Activated T-cell treated with anti-CD3 and anti-CD28 coated beads for 48 hours (primary cell): Measurements from ENCODE around the gene OTULINL.
"Not testable (repeated sequence)": the region's sequence is repeated elsewhere in the genome, so short reads cannot be mapped to it uniquely, and the experiment has no call there.

ENCODE experiments used
- DNase-seq: peaks from one replicate; pipeline ENCODE4 v3.0.0-alpha.2; 2020; ENCODE audit warnings: low read depth

The OTULINL gene

GRCh38 chr5:14581106-14581890 is at the start of gene OTULINL:
OTULINL (plus strand) TSS chr5:14581792; CDS start chr5:14581895, 103 bp downstream.
- peak; percentile 81 for DNase-seq

GRCh38 chr5:14532180-14532579 is 49.4 kb upstream of the OTULINL start:
- no peak for DNase-seq

- DNase-seq: no peak
These were observed 46.8 kb upstream of the OTULINL start for GRCh38 chr5:14534773-14535172.

- DNase-seq: no peak
These were observed 36.3 kb upstream of the OTULINL start for GRCh38 chr5:14545308-14545707.

- DNase-seq: no peak
These were observed 35.7 kb upstream of the OTULINL start for GRCh38 chr5:14545862-14546261.

- no peak for DNase-seq
These were observed 33.9 kb upstream of the OTULINL start for GRCh38 chr5:14547666-14548065.

GRCh38 chr5:14551211-14551610 is 30.4 kb upstream of the OTULINL start:
- no peak for DNase-seq

GRCh38 chr5:14552017-14552416 is 29.6 kb upstream of the OTULINL start:
- no peak for DNase-seq

- not testable (repeated sequence) for DNase-seq
These were observed 27.3 kb upstream of the OTULINL start for GRCh38 chr5:14554288-14554687.

GRCh38 chr5:14556015-14556414 is 25.6 kb upstream of the OTULINL start:
- DNase-seq: no peak

GRCh38 chr5:14557203-14557770 is 24.3 kb upstream of the OTULINL start:
- no peak for DNase-seq

GRCh38 chr5:14557791-14558415 is 23.7 kb upstream of the OTULINL start:
- no peak for DNase-seq

GRCh38 chr5:14560091-14560595 is 21.4 kb upstream of the OTULINL start:
- no peak for DNase-seq

GRCh38 chr5:14561741-14562140 is 19.9 kb upstream of the OTULINL start:
- no peak for DNase-seq

GRCh38 chr5:14568333-14568732 is 13.3 kb upstream of the OTULINL start:
- DNase-seq: no peak

- DNase-seq: no peak
These were observed 11.5 kb upstream of the OTULINL start for GRCh38 chr5:14569948-14570691.

- DNase-seq: no peak
These were observed 9.7 kb upstream of the OTULINL start for GRCh38 chr5:14571901-14572300.

GRCh38 chr5:14572385-14572784 is 9.2 kb upstream of the OTULINL start:
- DNase-seq: no peak

- DNase-seq: no peak
These were observed 8.8 kb upstream of the OTULINL start for GRCh38 chr5:14572836-14573235.

- DNase-seq: no peak
These were observed 7.5 kb upstream of the OTULINL start for GRCh38 chr5:14574096-14574495.

- no peak for DNase-seq
These were observed 6.6 kb upstream of the OTULINL start for GRCh38 chr5:14574891-14575508.

- no peak for DNase-seq
These were observed 5.4 kb upstream of the OTULINL start for GRCh38 chr5:14576206-14576605.
